Fibroblast of skin of scalp (primary cell): Measurements from ENCODE around the gene COL18A1.
A peak's percentile ranks its signal among the peaks of the same experiment; 100 is the strongest.
"Not testable (repeated sequence)": the region's sequence is repeated elsewhere in the genome, so short reads cannot be mapped to it uniquely, and the experiment has no call there.

ENCODE experiments used
- DNase-seq: peaks from one replicate; pipeline ENCODE4 v3.0.0-alpha.2; 2013

Gene COL18A1

GRCh38 chr21:45442276-45442675, 37.3 kb downstream of the COL18A1 start:
- DNase-seq: no peak

GRCh38 chr21:45442686-45443594, 38.0 kb downstream of the COL18A1 start:
- DNase-seq: not testable (repeated sequence)

GRCh38 chr21:45443595-45444181, 38.7 kb downstream of the COL18A1 start:
- DNase-seq: peak; percentile 8

GRCh38 chr21:45444385-45444784, 39.4 kb downstream of the COL18A1 start:
- no peak for DNase-seq

- DNase-seq: no peak
These were observed 40.4 kb downstream of the COL18A1 start for GRCh38 chr21:45445369-45445768.

- DNase-seq: no peak
These were observed 42.9 kb downstream of the COL18A1 start for GRCh38 chr21:45447821-45448220.

GRCh38 chr21:45448283-45448809, 43.4 kb downstream of the COL18A1 start:
- DNase-seq: no peak

GRCh38 chr21:45448810-45449657, 44.1 kb downstream of the COL18A1 start:
- DNase-seq: no peak

GRCh38 chr21:45449658-45450422, 44.9 kb downstream of the COL18A1 start:
- no peak for DNase-seq

- DNase-seq: no peak
These were observed 45.6 kb downstream of the COL18A1 start for GRCh38 chr21:45450423-45451090.

- DNase-seq: no peak
These were observed 46.3 kb downstream of the COL18A1 start for GRCh38 chr21:45451091-45451740.

GRCh38 chr21:45451771-45452182, 46.8 kb downstream of the COL18A1 start:
- no peak for DNase-seq

GRCh38 chr21:45452696-45453307, 47.8 kb downstream of the COL18A1 start:
- DNase-seq: no peak

GRCh38 chr21:45453308-45453950, 48.5 kb downstream of the COL18A1 start:
- no peak for DNase-seq

GRCh38 chr21:45454060-45454925, 49.3 kb downstream of the COL18A1 start:
- DNase-seq: no peak

GRCh38 chr21:45454926-45455673, 50.1 kb downstream of the COL18A1 start:
- DNase-seq: peak; percentile 27

GRCh38 chr21:45455674-45456583, 51.0 kb downstream of the COL18A1 start:
- DNase-seq: no peak
